22Rv1 (cell line): ENCODE data around the gene NOXA1.

Source experiments
- CTCF ChIP-seq: fragments of 450-650 bp; IDR thresholded peaks from 2 replicates; pipeline ENCODE4 v1.5.1; 2017; ENCODE audit warnings: mild to moderate bottlenecking
- ZFX ChIP-seq: fragments of 450-650 bp; IDR thresholded peaks from 2 replicates; pipeline ENCODE4 v1.6.1; 2017; ENCODE audit warnings: antibody characterized with exemption, borderline replicate concordance

GRCh38 chr9:137406085-137406760 is 17.0 kb upstream of the NOXA1 start:
- TF ChIP-seq CTCF (no peak), ZFX (no peak)
